ENCODE measurements around the gene DPPA5.
A peak's percentile ranks its signal among the peaks of the same experiment; 100 is the strongest.

GRCh38 chr6:73309785-73310502, 44.1 kb downstream of the DPPA5 start:
- TF ChIP-seq CTCF (IDR thresholded peaks at IDR 0.05; ENCODE audit: extremely low read depth in 1 of 2, insufficient read depth in 1 of 2, low read depth in 1 of 2, low read length in 2 of 2) (peak; percentile 54 to 69), POLR2A (IDR thresholded peaks at IDR 0.05; ENCODE audit: low read depth, low read length) (peak; percentile 86), FOS (IDR thresholded peaks at IDR 0.05; ENCODE audit: borderline replicate concordance, insufficient read depth, low read length) (no peak), EZH2 (IDR thresholded peaks at IDR 0.05; ENCODE audit: borderline replicate concordance, low read depth, low read length, severe bottlenecking) (no peak), GATA2 (IDR thresholded peaks at IDR 0.05; ENCODE audit: insufficient read depth, insufficient read length, low read depth, low read length) (no peak)
